GM18511 (cell line): ENCODE data around the gene ELAVL1.

Experiments
- ATAC-seq: cut with Tn5 transposase; IDR thresholded peaks from one replicate; pipeline ENCODE4 v1.9.1; 2021; ENCODE audit warnings: mild to moderate bottlenecking, moderate library complexity; ENCODE audit not compliant: unreplicated experiment

The ELAVL1 gene

GRCh38 chr19:8022275-8022674 is 16.8 kb upstream of the ELAVL1 start:
- no peak for ATAC-seq

DNA sequence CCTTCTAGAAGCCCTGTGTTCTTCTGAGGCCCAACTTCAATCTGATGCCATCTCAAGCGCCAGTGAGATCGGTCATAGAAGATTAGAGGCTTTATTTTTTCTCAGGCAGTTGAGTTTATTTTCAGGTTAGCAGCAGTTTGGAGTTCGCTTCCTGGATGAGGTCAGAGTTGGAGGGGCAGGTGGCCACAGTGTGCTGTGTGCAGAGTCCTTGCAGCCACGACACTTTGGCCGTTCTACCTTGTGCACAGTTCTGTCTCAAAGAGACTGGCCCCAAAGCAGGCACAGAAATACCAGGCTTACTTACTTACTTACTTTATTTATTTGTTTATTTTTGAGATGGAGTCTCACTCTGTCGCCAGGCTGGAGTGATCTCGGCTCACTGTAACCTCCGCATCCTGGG is 15.9 kb upstream of the ELAVL1 start:
- no peak for ATAC-seq

DNA sequence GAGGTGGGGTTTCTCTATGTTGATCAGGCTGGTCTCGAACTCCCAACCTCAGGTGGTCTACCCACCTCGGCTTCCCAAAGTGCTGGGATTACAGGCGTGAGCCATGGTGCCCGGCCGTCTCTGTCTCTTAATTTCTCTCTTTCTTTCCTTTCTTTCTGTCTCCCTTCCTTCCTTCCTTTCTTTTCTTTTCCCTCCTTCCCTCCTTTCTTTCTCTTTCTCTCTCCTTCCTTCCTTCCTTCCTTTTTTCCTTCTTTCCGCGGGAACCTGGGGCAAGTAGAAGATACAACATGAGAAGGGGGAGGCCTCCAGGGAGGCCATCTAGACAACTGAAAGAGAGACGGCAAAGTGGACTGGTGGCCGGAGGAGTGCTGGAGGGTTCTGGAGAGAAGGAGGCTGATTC is 15.2 kb upstream of the ELAVL1 start:
- no peak for ATAC-seq

DNA sequence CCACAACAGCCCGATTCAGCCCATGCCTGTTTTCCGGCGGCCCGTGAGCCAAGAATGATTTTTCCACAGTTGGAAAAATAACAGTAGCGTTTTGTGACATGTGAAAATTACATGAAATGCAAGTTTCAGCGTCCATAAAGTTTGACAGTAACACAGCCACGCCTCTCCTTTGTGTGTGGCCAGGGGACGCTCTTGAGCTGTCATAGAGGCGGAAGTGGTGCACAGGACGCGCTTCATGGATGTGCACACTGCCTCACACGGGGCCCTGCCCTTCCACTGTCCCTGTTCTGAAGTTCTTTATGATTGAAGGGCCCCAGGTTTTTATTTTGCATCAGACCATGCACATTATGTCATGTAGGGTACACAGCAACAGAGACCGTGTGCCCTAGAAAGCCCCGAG is 12.4 kb upstream of the ELAVL1 start:
- no peak for ATAC-seq

- peak; percentile 21 for ATAC-seq
Observed at GRCh38 chr19:8004723-8005513, 523 bp downstream of the ELAVL1 start.

- no peak for ATAC-seq
Observed at GRCh38 chr19:8004001-8004400, 1.4 kb downstream of the ELAVL1 start.

- peak; percentile 44 for ATAC-seq
Observed at GRCh38 chr19:8001995-8002849, 3.2 kb downstream of the ELAVL1 start.

DNA sequence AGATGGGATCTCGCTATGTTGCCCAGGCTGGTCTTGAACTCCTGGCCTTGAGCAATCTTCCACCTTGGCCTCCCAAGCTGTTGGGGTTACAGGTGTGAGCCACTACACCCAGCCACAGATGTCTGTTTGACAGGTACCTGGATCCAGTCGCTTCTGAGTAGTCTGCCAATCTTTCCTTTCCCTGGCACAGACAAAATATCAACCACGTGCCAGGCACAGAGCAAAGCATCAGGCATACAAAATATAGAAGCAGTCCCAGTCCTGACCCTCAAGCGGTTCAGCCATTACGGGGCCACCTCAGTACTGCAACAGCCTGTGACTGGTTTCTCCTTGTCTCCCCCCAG is 3.8 kb downstream of the ELAVL1 start:
- ATAC-seq: no peak

DNA sequence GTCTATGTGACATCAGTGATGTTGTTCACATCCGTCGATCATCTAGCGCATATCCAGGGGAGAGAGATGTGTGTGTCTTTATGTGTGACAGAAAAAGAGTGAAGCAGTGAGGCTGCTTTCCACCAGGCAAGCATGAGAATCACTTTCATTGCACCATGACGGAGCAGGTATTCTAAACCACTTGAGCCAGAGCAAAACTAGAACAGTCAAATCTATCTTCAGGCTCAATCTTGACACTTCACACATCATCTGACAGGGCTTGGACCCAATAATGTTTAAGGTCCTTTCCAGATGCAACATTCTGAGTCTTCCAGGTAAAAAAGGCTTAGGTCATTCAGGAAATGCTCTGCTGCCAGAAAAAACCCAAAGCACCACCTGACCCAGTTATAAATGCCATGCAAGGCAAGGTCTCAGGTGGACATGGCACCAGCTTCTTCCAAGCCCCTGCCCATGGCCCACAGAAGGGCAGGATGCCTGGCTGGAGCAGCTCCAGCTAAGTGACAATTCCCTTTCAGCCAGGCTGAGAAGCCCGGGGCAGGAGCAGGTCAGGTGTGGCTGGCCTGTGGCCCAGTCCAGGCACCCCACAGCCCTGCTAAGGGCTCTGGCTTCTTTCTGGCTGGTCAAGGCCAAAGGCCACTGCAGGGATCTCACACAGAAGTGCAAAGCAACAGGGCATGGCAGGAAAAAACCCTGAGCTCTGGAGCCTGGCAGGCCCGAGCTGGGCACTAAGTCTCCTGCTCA is 5.0 kb downstream of the ELAVL1 start:
- ATAC-seq: no peak

DNA sequence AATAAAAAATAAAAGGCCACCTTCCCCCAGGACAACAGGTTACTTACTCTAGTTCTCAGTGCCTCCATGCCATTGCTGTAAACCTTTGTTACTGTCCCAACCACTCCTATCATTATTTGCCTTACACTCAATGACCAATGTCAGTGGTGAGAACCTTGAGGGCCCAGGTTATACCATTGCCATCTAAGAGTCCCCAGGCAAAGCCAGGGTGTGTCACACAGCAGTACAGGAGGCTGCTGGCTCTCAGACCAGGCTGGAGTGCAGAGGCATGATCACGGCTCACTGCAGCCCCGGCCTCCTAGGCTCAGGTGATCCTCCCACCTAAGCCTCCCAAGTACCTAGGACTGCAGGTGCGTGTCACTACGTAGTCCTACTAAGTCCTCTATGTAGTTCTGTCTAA is 6.1 kb downstream of the ELAVL1 start:
- ATAC-seq: no peak

GRCh38 chr19:7997809-7998480 is 7.5 kb downstream of the ELAVL1 start:
- ATAC-seq: no peak

GRCh38 chr19:7996883-7997282 is 8.6 kb downstream of the ELAVL1 start:
- no peak for ATAC-seq

- no peak for ATAC-seq
Observed at GRCh38 chr19:7995810-7996158, 9.7 kb downstream of the ELAVL1 start.

DNA sequence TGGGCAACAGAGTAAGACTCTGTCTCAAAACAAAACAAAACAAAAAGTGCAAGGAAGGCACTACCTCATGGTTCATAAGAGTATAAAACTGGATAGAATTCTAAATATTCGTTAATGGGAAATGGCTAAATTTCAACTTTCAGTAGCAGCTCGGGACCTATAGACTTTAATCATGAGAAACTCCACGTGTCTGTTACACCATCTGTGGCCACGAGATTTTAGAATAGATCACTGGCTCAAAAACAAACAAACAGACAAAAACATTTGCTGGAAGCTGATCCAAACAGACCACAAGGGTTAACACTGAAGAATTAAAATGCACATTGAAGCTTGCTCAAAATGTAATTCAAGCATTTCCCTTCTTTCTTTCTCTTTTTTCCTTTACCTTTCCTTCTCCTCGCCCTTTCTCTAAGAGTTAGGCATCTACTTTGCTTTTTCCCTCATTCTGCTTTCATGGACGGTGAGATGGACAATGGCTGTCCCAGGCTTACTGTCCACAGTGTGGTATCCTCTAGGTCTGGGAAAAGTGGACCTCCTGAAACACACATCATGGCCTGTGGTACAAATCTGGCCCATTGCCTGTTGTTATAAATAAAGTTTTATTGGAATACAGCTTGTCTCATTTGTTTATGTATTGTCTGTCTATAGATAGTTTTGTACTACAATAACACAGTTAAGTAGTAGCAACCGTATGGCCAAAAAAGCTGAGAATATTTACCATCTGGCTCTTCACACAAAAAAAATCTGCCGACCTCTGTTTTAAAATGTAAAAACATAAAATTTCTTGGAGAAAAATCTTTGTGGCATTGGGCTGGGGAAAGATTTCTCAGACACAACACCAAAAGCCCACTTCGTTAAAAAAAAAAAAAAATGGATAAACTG is 10.3 kb downstream of the ELAVL1 start:
- no peak for ATAC-seq

DNA sequence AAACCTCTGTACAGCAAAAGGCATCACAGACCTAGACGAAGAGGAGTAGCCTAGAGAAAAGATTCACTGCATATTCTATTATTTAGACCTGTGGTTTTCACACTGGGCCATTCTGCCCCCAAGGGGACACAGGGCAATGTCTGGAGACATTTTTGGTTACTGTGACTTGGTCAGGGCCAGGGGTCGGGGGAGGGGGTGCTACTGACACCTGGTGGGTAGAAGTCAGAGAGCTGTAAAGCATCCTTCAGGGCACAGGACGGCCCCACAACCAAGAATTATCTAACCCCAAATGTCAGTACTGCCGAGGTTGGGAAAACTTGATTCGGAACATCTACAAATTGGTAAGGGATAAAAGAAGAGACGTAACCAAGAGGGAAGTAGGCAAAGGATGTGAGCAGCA is 11.3 kb downstream of the ELAVL1 start:
- ATAC-seq: no peak

- no peak for ATAC-seq
Observed at GRCh38 chr19:7993560-7993959, 11.9 kb downstream of the ELAVL1 start.

DNA sequence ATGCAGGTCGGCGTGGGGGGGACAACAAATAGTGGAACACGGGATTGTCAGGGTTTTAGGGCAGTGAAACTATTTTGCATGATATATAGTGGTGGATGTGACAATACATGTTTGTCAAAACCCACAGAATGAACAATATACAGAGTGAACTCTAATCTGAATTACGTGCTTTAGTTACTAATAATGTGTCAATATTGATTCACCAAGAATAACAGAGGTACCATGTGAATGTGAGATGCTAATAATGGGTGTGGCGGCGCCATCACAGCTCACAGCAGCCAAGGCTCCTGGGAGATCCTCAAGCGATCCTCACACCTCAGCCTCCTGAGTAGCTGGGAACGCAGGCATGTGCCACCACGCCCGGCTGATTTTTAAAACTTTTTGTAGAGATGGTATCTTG is 12.9 kb downstream of the ELAVL1 start:
- ATAC-seq: no peak

- ATAC-seq: no peak
Observed at GRCh38 chr19:7989071-7989575, 16.3 kb downstream of the ELAVL1 start.

DNA sequence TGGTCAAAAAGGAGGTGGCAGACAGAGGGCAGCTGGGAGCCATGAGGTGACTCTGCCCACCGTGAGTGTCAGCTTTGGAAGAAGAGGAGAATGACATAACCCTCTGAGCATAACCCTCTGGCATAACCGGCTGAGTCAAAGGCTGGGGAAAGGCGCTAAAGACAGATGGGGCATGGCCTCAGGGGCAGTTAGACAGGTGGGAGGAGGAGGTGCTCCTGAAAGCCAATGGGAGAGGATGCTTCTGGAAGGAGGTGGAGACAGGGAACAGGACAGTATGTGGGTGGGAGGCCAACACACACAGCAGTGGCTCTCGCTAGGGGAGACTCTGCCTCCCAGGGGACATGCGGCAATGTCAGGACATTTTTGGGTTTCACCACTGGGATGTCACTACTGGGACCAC is 17.1 kb downstream of the ELAVL1 start:
- no peak for ATAC-seq
